ENCODE measurements around the gene KAZN.

The KAZN gene

DNA sequence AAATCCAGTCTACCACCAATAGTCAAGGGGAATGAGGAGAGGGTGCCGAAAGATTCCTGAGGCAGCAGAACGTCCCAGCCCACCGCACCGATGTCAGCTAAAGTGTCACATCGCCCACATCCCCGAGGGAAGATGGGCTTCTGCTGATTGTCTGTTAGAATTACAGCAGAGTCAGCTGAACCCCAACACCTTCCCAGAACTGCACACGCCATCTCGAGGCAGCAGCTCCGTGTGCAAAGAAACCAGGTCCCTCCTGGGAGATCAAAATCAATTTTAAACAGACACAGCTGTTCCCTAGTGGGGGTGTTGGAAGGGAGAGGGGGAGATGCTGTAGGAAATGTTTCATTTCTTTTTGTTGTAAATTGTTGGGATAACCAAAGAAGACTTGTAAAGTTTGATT is 12.8 kb upstream of the KAZN start:
- in situ Hi-C loops (cut with MboI; ENCODE audit: low sequenced_read_pairs) = no loop called here

DNA sequence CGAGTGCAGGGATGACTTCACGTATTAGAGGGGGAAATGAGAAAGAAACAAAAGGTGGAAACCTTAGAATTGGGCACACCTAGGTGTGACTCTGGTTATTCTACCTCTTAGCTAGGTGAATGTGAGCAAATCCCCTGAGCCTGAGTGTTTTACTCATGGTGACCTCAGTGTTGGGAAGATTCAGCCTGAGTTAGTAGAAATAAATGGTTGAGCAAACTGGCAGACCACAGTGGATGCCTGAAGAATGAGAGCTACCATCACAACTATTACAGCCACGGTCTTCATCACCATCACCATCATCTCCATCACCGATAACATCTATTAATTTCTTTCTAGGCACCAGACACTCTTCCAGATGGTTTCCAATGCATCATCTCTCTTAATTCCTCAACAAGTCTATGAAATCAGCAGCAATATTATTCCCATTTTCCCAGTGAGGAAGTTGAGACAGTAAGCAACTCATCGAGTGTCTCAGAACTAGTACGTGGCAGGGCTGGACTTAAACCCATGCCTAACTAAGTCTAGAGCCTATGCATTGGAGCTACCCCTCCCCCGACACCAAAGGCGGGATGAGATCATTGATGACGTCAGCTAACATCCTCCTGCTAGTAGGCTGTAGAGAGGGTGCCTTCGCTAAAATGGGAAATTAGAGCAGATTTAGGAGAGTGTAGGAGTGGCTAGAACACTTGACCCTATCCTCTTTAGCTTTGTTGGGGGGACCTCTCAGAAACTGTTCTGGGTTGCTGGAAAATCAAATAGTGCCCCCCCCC is 7.9 kb upstream of the KAZN start:
- in situ Hi-C loops (cut with MboI; ENCODE audit: low sequenced_read_pairs) = no loop called here

DNA sequence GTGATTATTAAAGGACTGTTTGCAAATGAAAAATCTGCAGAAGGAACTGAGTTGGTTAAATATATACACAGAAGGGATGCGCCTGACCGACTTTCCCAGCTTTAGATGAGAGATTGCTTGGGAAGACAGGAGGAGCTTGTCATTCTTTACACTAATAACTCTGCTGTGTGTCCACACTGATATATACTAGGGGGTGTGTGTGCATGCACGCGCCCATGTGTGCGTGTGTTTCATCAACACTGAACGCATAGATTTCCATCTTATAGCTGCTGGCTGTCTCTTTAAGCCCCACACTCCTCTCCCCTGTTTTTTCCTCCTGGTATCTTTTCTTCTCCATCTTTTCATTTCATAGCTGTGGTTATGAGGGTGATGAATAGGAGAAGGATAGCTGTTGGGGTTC is 6.9 kb upstream of the KAZN start:
- in situ Hi-C loops (cut with MboI; ENCODE audit: low sequenced_read_pairs) = no loop called here

DNA sequence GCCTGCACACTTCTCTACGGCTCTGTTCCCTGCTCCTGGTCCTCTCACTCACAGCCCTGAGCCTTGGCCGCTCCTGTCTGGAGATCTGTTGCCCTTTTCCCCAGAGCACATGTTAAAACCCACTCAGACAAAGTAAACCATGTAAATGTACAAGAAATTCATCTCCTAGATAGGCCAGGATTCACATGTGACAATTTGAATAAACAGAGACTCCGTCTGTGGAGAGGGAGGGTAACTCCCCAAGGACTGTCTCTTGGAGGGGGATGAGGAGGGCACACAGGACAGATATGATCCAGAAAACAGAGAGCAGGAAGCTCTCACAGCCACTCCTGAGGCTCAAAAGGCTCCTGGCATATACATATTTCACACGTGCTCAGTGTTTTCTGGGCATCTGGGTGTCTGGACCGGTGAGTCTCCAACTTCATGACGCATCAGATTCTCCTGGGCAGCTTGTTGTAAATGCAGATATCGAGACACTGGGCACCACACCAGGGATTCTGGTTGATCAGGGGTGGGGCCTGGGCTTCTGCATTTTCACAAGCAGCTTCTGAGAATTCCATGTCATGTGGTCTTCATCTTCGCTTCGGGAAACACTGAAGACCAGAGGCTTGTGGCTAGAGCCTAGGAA is 6.4 kb upstream of the KAZN start:
- in situ Hi-C loops (cut with MboI; ENCODE audit: low sequenced_read_pairs) = no loop called here

DNA sequence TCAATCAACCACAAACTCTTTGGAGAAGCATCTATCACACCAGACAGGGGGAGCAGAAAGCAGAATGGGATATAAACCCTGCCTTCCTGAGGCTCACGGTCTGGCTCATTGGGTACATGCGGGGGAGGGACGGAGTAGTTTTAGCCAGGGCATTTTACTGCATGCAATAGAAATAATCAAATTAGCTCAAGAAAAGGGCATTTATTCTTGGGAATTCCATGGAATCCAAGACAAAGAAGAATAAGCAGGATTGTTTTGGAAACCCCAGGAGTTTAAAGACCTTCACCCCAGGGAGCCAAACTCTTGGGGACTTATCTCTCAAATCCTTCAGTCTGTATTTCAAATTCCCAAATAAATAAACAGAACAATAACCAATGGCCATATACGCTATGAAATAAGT is 5.2 kb upstream of the KAZN start:
- in situ Hi-C loops (cut with MboI; ENCODE audit: low sequenced_read_pairs) = no loop called here

DNA sequence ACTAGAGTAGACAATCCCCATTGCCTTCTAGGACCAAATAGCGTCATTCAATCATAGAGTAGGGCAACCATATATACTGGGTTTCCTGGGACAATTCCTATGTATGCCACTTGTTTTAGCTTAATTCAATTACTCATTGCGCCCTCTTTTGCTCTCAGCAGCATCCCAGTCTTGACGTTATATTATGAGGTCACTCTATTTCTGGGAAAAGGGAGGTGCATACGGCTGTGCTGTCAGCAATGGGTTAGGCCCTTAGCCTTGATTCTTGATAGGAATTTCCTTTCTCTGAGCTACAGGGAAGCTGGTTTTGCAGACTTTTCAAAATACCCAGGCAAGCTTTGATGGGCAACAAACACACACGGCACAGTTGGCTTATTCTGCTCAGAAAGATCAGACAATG is 4.4 kb upstream of the KAZN start:
- in situ Hi-C loops (cut with MboI; ENCODE audit: low sequenced_read_pairs) = no loop called here

DNA sequence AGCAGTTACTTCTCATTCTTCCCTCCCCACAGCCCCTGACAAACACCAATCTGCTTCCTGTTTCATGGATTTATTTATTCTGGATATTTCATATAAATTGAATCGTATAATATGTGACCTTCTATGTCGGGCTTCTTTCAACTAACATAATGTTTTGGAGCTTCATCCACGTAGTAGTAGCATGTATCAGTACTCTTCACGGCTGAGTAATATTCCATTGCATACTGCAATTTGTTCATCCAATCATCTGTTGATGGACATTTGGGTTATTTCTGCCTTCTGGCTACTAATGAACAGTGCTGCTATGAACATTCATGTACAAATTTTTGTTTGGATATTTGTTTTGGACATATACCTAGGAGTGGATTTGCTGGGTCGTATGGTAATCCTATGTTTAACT is 1.9 kb upstream of the KAZN start:
- in situ Hi-C loops (cut with MboI; ENCODE audit: low sequenced_read_pairs) = no loop called here

DNA sequence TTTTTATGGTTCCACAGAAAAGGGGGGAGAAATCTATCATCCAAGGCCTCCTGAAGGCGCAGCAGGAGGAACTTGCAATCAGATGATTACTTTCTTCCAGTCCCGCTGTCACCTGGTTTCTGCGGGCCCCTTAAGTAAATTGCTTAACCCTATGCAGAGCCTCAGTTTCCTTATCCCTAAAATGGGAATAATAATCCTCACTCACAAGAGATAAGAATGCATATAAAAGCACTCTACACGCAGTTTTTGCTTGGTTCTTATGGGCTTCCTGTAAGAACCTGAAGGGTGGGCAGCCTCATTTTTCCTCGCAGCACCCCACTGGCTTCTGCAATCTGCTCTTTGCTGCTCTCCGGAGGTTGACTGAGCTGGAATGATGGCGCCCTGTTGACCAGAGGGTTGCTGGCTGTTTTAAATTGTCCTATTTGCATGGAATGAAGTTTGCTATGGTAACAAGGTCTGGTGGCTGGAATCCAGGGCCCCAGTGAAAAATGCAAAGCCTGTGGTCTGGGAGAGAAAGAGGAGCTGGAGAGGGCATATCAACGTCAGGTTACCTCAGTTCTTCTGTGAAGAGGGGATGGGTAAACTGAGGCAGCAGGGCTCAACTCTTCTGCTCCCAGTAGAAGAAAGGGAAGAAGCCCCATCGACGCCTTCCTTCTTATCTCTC is 1.0 kb upstream of the KAZN start:
- in situ Hi-C loops (cut with MboI; ENCODE audit: low sequenced_read_pairs) = no loop called here

DNA sequence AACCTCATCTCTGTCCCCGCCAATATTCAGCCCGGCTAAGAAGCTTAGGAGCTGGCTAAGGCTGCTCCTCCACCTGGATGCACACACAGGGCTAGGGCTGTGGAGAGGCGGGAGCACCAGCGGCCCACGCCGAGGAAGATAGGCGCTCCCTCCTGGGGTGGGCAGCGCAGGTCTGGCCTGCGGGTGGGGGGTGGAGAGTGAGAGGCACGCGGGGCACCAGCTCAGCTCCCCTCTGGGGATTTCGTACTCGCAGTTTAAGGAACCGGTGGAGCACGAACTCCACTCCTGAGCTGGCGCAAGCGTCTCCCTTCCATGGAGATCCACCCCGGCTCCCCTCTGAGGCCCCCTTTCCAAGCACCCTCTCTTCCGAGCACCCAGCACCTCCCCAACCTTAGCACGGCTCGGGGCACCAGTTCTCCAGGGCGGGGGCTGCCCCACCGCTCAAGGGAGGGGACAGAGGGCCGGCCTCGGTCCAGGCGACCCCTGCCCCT is 433 bp upstream of the KAZN start:
- in situ Hi-C loops (cut with MboI; ENCODE audit: low sequenced_read_pairs) = no loop called here

DNA sequence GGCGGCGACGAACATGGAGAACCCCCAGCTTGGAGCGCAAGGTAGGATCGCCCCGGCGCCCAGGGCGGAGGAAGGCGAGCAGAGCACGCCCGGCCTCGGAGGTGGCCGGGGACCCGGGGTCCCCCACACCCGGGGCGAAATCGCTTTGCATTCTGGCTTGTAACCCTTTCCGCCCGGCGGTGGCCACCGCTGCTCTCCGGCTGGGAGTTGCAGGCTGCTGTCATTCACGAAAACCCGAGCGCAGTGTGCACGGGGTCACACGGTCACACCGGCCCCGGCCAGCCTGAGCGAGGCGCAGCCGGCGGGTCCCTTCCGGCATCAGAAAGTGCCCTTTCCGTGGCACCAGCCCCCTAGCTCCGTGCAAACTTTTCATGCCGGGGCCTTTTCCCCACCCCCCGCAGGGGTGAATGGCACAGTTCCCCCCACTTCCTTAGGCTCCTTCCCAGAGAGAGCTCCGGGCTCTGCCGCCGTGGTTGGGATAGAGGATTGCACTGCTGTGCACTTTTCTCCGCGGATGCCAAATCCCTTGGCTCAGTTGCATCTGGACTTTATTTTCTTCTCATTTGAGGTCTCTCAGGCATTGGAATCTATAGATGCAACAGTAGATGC is 802 bp downstream of the KAZN start:
- in situ Hi-C loops (cut with MboI; ENCODE audit: low sequenced_read_pairs) = no loop called here

DNA sequence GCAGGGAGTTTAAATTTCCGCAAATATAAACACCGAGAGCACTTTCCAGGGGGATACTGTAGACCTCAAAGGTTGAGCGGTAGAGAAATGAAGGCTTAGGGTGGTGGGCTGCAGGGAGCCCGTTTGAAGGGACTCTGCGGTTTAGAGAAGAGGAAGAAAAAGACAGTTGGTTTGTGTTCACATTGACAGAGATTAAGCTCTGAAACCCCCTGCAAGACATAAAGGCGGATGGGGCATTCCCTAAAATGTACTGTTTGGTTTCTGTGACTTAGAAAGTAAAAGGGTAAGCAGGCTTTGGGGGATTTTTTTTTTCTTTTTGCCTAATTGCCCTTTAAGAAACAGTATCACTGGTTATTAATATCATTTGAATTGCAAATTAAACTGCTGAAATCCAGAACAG is 1.3 kb downstream of the KAZN start:
- in situ Hi-C loops (cut with MboI; ENCODE audit: low sequenced_read_pairs) = no loop called here

DNA sequence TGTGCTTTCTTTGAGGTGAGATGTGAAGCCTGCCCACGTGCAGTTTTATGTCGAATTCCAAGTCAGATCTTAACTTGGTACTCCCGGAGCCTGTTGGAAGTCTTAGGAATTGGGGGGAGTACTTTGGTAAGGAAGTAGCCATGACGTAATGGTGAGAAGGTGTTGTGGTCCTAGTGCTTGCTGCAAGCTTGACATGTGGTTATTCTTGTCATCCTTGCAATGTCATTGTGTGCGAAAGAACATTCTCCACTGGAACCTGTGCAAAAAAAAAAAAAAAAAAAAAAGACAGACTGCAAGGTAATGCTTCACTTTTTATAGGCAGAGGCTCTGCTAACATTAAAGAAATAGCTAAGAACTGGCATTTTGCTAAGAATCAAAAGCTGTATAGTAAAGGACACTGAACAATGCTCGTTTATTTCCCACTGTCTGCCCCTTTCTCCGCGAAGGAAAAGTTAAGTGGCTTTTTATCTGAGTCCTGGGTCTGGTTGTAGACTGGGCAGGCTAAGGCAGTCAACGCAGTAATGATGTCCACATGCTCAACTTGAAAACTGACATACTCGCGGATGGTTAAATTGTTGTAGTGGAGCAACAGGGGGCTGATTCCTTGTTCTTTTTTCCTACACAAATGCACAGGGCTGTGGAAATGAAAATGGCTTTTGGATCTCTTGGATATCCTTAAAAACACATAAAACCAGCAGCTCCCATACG is 2.1 kb downstream of the KAZN start:
- in situ Hi-C loops (cut with MboI; ENCODE audit: low sequenced_read_pairs) = no loop called here

DNA sequence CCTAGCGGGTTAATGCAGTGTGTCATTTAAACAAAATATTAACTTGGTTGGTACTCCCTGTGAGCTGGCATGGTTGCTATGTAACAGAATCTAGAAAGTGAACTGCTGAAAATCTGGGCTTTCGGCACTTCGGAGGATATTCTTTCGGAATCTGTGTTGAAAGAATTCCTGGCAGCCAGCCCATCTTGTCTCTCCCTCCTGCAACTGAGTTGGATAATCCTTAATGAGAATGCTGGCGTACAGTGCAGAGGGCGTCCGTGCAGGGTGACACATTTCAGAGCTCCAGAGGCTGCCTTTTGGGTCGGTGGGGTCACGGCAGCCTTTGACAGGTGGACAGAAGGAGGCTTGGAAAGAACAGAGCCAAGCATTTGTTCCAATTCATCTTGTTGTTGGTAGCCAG is 3.7 kb downstream of the KAZN start:
- in situ Hi-C loops (cut with MboI; ENCODE audit: low sequenced_read_pairs) = no loop called here

DNA sequence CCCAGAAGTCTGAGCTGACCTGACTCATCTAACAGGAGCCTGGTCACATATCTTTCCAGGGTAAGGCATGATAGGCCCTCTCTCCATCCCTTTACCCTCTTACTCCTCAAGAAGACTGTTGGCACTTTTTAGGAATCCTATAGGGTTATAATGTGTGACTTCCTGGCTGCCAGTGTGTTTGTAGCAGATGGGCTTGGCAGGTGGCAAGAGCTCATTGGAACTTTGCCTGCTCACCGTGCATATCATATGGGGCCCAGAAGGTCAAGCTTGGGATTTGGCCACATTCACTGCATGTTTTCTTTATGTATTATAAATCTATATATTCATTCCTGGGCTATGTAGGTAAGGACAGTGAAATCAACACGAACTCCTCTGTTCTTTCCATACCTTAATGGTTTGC is 5.2 kb downstream of the KAZN start:
- in situ Hi-C loops (cut with MboI; ENCODE audit: low sequenced_read_pairs) = no loop called here

DNA sequence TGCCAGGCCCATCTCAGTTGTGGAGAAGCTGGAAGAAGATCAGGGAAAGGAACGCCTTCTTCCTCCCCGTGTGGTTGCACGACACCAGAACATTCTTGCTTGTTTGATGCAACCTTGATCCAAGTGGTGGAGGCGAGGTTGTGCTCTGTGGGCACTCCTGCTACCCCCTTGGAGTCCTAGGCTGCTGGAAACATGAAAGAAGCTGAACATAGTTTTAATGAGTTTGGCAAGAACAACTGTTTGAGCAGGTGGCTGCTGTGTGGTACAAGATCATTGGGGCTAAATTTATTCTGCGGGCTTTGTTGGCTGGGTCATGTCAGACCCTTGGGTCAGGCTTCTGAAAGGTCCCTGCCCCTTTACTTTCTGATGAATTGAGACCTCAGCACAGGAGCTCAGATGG is 5.9 kb downstream of the KAZN start:
- in situ Hi-C loops (cut with MboI; ENCODE audit: low sequenced_read_pairs) = no loop called here

DNA sequence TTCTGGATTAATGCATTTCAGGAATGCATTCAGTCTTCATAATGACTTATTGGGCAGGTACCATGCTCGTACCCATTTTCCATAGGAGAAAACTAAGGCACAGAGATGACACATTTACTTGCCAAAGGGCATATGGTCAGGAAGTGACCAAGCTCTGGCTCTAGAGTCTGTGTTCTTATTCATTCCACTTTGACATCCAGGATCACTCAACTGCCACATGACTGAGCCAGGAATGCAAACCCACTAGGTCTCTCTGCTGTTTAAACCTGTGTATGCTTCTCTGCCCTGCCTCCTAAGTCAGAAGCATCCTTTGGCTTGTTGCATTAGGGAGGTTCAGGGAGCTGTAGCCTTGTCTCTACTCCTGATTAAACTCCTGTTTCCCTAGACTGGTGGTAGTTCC is 7.5 kb downstream of the KAZN start:
- in situ Hi-C loops (cut with MboI; ENCODE audit: low sequenced_read_pairs) = no loop called here

DNA sequence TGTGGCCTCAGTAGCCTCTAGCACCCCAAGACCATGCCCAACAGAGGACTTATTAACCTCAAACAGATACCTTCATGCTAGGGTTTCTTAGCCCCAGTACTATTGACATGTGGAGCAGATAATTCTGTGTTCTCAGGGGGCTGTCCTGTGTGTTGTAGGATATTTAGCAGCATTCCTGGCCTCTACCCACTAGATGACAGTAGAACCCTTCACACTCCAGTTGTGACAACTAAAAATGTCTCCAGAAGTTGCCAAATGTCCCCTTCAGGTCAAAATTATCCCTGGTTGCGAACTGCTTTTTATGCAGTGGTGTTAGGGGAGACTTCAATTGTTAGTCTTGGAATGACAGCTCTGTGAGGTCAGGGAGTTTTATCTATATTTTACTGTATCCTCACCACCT is 8.1 kb downstream of the KAZN start:
- in situ Hi-C loops (cut with MboI; ENCODE audit: low sequenced_read_pairs) = no loop called here

DNA sequence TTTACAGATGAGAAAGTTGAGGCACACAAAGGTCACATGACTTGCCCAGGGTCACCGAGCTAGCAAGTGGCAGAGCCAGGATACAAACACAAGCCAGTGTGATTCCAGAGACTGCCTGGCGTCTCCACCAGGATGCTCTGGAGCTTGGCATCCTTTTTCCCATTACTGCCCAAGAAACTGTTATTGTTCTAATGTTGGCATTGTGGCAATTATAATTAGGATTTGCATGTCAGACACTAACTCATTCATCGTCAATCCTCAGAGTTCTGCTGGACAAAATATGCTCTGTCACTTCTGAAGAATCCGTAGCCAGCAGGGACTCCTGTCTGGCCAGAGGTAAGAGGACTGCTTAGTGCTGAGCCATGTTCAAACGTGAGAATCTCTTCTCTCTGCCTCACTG is 8.8 kb downstream of the KAZN start:
- in situ Hi-C loops (cut with MboI; ENCODE audit: low sequenced_read_pairs) = no loop called here

DNA sequence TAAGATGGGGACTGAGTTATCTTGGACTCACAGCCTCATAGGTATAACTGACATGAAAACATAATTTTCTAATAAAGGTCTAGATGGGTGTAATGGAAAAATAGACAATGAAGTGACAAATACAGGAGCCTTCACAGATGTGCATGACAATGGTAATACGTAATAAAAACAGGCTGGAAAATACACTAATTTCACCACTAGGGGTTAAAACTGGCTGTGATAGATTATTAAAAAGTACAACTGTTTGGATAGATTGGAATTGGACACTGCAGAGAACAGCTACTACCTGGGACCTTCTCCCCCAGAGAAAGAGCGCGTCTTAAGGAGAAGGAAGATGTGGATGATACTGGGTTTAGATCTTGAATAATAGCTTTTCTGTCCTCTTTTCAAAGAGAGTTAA is 9.8 kb downstream of the KAZN start:
- in situ Hi-C loops (cut with MboI; ENCODE audit: low sequenced_read_pairs) = no loop called here

DNA sequence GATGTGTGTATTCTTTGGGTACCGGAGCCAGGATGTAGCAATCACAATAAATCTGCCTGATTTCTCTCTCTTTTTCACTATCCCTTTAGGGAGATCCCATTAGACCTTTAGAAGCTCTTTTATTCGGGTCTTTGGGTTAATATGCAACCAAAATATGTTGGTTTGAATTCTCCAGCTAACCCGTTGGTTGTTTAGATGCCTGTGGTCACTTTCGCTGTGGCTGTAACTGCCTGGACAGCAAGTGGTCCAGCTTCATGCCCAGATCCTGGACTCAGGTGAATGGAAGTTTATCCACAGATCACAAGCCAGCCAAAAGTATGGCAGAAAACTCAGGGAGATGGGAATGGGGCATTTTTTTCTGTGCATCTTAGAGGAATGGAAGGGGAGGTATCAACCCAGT is 12.3 kb downstream of the KAZN start:
- in situ Hi-C loops (cut with MboI; ENCODE audit: low sequenced_read_pairs) = no loop called here

DNA sequence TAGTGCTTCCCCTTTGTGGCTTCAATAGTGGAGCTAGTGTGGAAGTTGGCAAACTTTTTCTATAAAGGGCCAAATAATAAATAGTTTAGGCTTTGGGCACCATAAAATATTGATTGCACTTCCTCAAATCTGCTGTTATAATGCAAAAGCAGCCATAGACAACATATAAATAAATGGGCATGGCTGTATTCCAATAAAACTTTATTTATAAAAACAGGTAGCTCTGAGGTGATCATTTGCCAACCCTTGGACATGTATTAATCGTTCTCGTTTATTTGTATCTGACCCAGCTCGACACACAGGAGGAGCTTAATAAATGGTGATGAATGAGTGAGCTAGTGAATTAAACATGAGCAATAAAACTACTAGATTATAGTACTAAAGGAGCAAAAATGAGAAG is 13.3 kb downstream of the KAZN start:
- in situ Hi-C loops (cut with MboI; ENCODE audit: low sequenced_read_pairs) = no loop called here

Measured in HL-60/S4 (cell line).